Activated T-helper 9 cell treated with anti-CD3 and anti-CD28 coated beads, Interleukin-2, amount 50 U/mL, for 16 hours (primary cell): ENCODE results near the gene SCUBE2.
A peak's percentile ranks its signal among the peaks of the same experiment; 100 is the strongest.
"Not testable (repeated sequence)": the region's sequence is repeated elsewhere in the genome, so short reads cannot be mapped to it uniquely, and the experiment has no call there.

Experiments used
- DNase-seq: peaks from one replicate; pipeline ENCODE4 v3.0.0-alpha.2; 2020; ENCODE audit warnings: low read depth

The SCUBE2 gene

GRCh38 chr11:9008011-9008550 is 83.3 kb downstream of the SCUBE2 start:
- DNase-seq: no peak

DNA sequence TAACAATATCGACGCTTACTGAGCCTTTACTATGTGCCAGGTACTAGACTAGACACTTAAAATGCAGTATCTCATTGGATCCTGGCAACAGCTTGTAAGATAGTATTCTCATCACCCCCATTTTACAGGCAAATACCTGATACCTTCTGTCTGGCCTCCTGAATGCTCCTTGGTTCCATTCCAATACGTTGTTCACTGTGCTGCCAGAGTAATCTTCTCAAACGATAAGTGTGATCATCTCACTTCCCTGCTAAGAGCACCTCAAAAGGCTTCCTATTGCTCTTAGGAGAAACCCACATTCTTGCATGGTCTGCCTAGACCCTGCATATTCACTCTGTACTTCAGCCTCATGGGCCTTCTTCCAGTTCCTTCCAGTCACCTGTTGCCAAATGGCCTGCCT is 86.3 kb downstream of the SCUBE2 start:
- DNase-seq: no peak

DNA sequence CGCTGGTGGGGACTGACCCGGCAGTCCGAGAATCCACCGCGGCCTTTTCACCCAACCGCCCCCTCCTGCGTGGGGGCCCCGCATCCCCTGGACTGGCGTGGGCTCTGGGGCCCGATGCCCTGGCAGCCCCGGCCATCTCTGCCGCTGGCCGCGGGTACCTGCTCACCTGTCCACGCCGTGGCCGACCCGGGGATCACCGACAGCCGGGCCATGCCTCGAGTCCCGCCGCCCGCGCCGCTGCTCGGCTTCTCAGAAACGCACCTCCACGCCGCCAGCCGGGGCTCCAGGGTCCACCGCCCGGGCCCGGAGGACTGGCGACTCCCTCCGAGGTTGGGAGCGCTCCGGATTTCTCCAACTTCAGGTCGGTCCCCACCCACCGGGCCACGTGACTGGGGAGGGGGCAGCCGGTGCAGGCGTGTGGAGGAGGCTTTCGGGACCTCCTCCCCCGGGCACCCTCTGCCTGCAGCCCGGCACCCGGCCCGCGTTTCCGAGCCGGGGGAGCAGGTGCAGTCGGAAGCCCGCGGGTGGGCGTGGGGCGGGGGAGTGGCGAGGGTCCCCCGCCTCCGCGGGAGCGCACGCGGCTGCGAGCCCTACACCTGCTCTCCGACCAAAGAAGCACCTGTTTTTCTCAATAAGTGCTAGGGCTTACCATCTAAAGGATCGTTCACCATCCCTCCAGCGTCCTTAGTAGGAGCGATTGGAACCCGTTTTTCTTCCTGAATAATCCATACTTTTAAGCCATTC is 87.0 kb downstream of the SCUBE2 start:
- peak; percentile 9 for DNase-seq

- DNase-seq: peak; percentile 69
Observed at GRCh38 chr11:9003573-9004182, 87.7 kb downstream of the SCUBE2 start, which contains the start of gene NRIP3. Gene NRIP3, minus strand, starts transcription at chr11:9004001. Its CDS starts 66 bp downstream, at chr11:9003935.

DNA sequence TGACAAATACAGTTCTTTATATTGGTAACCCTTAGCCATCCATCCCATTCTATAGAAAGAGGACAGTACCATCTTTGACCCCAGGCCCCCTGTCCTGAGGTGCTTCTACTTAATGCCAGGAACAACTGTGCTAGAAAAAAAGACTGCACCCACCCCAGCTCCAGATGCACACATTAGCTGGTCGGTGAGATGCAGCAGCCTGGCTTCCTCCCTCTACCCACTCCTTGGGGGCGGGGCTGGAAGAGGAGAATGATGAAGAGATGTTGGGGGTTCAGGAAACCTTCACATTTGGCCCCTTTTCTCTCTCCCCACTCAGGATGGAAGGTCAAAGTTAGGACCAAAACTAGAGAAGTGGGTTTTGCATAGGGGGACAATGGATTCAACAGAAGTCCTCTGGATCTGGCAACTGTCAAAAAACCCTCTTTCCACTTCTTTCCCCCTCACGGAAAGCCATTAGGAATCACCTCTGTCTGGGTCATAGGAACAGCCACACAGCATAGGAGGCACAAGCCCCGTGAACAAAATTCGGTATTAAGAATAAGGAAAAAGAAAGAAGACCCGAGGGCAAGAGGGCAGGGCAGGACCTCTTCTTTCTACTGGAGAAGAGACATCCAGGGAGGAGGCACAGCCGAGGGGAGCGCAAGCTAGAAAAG is 88.4 kb downstream of the SCUBE2 start:
- DNase-seq: no peak

- DNase-seq: peak; percentile 15
Observed at GRCh38 chr11:9001736-9002135, 89.7 kb downstream of the SCUBE2 start.

DNA sequence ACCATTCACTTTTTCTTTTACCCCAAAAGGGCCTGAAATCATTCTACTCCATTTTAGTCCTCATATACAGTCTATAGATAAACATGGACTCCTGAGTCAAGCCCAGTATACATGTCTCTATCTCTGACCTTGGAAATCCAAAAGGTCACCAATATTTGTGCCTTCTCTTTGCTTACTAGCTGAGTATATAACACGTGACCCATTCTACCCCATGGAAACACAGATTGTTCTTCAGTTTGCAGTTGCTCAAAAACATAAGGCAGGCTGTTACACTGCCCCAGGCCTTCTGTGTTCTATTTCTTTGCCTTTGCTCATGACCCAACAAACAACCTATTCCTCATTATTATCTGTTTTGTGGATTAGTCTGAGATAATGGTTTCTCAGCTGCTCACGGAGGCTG is 93.4 kb downstream of the SCUBE2 start:
- no peak for DNase-seq

- no peak for DNase-seq
Observed at GRCh38 chr11:8997451-8997850, 93.9 kb downstream of the SCUBE2 start.

- no peak for DNase-seq
Observed at GRCh38 chr11:8989453-8989852, 101.9 kb downstream of the SCUBE2 start.

- DNase-seq: no peak
Observed at GRCh38 chr11:8988329-8989234, 102.8 kb downstream of the SCUBE2 start.

- DNase-seq: no peak
Observed at GRCh38 chr11:8987446-8987845, 104.0 kb downstream of the SCUBE2 start.

DNA sequence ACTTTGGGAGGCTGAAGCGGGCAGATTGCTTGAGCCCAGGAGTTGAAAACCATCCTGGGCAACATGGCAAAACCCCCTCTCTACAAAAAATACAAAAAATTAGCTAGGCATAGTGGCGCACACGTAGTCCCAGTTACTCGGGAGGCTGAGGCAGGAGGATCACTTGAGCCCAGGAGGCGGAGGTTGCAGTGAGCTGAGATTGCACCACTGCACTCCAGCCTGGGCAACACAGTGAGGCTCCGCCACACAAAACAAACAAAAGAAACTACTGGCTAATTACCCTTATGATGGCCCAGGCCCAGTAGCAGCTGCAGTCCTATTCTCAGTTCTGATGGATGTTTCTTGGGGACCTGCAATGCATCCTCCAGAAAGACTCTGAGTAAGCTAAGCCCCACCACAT is 104.6 kb downstream of the SCUBE2 start:
- not testable (repeated sequence) for DNase-seq

DNA sequence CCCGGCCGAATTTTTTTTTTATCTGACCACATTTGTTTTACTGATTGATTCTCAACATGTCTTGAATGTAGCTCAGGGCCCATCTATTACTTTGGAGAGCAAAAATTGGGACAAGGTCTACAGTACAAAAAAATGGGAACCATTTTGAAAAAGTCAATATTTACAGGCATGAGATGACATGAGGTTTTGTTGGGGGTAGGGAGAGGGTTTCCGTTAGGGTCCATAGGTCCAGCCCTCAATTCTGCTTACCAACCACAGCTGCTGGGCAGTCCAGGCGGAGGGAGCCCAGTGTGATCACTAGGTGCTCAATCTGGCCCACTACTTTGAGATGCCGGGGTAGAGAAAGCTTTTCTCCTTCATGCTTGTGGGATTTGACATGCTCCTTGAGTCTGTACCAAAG is 105.9 kb downstream of the SCUBE2 start:
- no peak for DNase-seq

- no peak for DNase-seq
Observed at GRCh38 chr11:8983552-8983951, 107.8 kb downstream of the SCUBE2 start.

DNA sequence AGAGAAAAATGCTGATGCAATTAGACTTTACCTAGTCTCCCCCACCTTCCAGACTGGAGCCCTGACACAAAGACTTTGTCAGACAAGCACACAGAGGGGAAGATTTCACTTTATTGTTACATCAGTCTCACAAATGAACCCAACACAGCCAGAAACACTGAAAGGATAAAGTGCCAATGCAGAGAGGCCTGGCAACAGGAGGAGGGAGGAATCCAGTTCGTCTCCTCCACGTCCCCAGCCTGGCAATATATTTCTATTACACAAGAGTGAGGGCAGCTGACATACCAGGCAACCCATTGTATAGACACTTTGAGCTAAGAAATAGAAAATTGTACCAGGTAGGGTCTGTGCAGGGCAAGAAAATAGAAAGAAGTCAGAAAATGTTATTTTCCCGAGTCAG is 110.9 kb downstream of the SCUBE2 start:
- DNase-seq: no peak

DNA sequence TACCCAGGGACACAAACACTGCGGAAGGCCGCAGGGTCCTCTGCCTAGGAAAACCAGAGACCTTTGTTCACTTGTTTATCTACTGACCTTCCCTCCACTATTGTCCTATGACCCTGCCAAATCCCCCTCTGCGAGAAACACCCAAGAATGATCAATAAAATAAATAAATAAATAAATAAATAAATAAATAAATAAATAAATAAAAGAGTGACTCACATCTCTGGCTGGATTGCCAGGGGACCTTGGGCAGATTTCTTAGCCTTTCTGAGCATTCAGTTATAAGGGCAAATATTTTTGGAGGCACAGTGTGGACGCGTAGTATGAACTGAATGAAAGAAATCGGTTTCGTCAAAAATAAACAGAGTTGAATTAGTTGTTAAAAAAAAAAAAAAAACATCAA is 112.0 kb downstream of the SCUBE2 start:
- DNase-seq: not testable (repeated sequence)

DNA sequence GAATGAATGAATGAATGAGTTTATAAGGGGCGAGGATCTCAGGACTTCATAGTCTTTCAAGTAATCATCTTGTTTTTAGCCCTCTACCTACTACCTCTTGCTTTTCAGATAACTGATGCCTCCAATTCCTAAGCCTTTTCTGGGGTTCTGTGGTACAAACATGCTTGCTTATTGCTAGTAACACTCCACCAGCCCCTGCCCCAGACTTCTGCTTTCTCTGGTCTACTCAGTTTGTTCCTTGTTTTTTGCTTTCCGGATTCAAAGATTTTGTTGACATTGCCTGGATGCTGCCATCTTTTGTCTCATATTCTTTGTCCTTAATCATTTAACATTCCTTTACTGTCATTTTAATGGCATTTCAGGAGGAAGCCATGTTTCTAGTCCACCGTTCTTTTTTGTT is 118.3 kb downstream of the SCUBE2 start:
- DNase-seq: no peak

DNA sequence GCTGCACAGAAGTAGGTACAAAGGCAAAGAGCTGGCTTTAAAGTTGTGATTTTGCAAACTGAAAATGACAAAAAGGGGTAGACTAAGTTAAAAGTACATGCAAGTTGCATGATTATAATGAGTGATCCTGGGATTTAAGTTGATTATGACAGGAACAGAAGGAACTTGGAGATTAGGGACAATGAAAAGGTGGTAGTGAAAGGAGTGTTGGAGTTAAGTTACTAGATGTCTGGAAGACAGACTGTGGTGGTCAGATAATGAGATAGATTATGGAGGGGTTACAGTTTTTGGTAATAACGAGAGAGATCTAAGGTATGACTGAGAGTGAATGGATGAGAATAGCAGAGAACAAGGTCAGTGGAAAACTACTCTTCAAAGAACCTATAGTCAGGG is 119.5 kb downstream of the SCUBE2 start:
- DNase-seq: no peak

GRCh38 chr11:8971196-8971923 is 120.0 kb downstream of the SCUBE2 start:
- no peak for DNase-seq
